HepG2 (cell line): ENCODE results near the gene ACADS. TPM values are rescaled to one million over a fixed set of nuclear protein-coding genes. Genes with fewer than 3 reads are reported as not detected.

ENCODE experiments used
- ATAC-seq: fragments of 200-7000 bp; cut with Tn5 transposase; 3 replicates; pipeline ENCODE4 v1.9.1; 2020; ENCODE audit warnings: mild to moderate bottlenecking, moderate library complexity
- BruUV-seq: library from RNA; stranded (reverse); fragments of 400-500 nt; replicated peaks from 2 replicates; lab custom pipeline; 2021; lab: Mats Ljungman, UMichigan
- CTCF ChIA-PET: fragments of 300-600 bp; formaldehyde crosslinking; extraction: SDS; loops from one replicate; lab custom pipeline; 2021; ENCODE audit warnings: low total read pairs, inconsistent platforms, low intra/inter-chr PET ratio; lab: Yijun Ruan, JAX
- POLR2A ChIA-PET: fragments of 350-600 bp; sonication (Branson Sonifier 250); formaldehyde crosslinking; loops from one replicate; lab custom pipeline; 2020; ENCODE audit warnings: antibody characterized with exemption, inconsistent platforms; lab: Yijun Ruan, JAX
- DNase-seq: peaks from one replicate; pipeline ENCODE4 v3.0.0-alpha.2; 2015; ENCODE audit warnings: low spot score
- FAIRE-seq: peaks from 3 replicates; lab custom pipeline; 2011; peaks lifted over from hg19 to GRCh38; lab: Jason Lieb, UNC
- H2AFZ ChIP-seq: one replicate; pipeline ENCODE4 v1.6.1; 2011; ENCODE audit warnings: low read length, inconsistent platforms
- H3K27ac ChIP-seq: fragments of 300-600 bp; 3 replicates; pipeline ENCODE4 v1.8.0; 2011; ENCODE audit warnings: mixed run types, mild to moderate bottlenecking, mixed read lengths, low read length, inconsistent platforms; ENCODE audit not compliant: insufficient read depth; ENCODE audit errors: extremely low read length
- H3K27me3 ChIP-seq, 2 experiments: fragments of 200-600 bp in 1 of 2; 2 replicates in 1 of 2; 3 replicates in 1 of 2; pipeline versions ENCODE4 v1.6.0 to v1.8.0; 2011; ENCODE audit warnings: low read length in 2 of 2, mild to moderate bottlenecking in 2 of 2, moderate library complexity in 2 of 2, inconsistent platforms in 1 of 2; ENCODE audit not compliant: insufficient read depth in 2 of 2, control insufficient read depth in 1 of 2
- H3K36me3 ChIP-seq, 2 experiments: fragments of 200-600 bp in 1 of 2; replicated peaks in 1 of 2; 2 replicates in 1 of 2; 3 replicates in 1 of 2; pipeline versions ENCODE4 v1.5.1 to v1.8.0; 2011; ENCODE audit warnings: low read length in 2 of 2, inconsistent platforms in 1 of 2; ENCODE audit not compliant: insufficient read depth in 2 of 2, control insufficient read depth in 1 of 2
- H3K4me1 ChIP-seq: 2 replicates; pipeline ENCODE4 v1.5.1; 2012; ENCODE audit warnings: low read length, inconsistent platforms; ENCODE audit not compliant: insufficient read depth
- H3K4me2 ChIP-seq: 2 replicates; pipeline ENCODE4 v1.6.0; 2011; ENCODE audit warnings: low read depth, low read length, inconsistent platforms
- H3K4me3 ChIP-seq, 3 experiments: fragments of 200-600 bp in 1 of 3; sonication (generic), shearing (Covaris generic) in 1 of 3; replicated peaks in 1 of 3; 2 replicates each; pipeline ENCODE4 v1.5.1; 2011 to 2016; ENCODE audit warnings: low read length in 3 of 3, inconsistent platforms in 2 of 3, low read depth in 2 of 3, mild to moderate bottlenecking in 2 of 3, control low read depth in 1 of 3, mixed read lengths in 1 of 3; ENCODE audit not compliant: insufficient read depth in 1 of 3
- H3K79me2 ChIP-seq: one replicate; pipeline ENCODE4 v1.6.1; 2011; ENCODE audit warnings: low read length, inconsistent platforms; ENCODE audit not compliant: insufficient read depth
- H3K9ac ChIP-seq: 2 replicates; pipeline ENCODE4 v1.6.0; 2011; ENCODE audit warnings: mild to moderate bottlenecking, low read depth, low read length, inconsistent platforms; ENCODE audit not compliant: insufficient read depth
- H3K9me3 ChIP-seq: 2 replicates; pipeline ENCODE4 v1.5.1; 2012; ENCODE audit warnings: mild to moderate bottlenecking, low read length
- H4K20me1 ChIP-seq: 2 replicates; pipeline ENCODE4 v1.6.0; 2011; ENCODE audit warnings: inconsistent platforms, mild to moderate bottlenecking, low read length, moderate library complexity; ENCODE audit not compliant: insufficient read depth
- ATAD3A ChIP-seq: sonication (generic); formaldehyde crosslinking; IDR thresholded peaks from 2 replicates; pipeline ENCODE4 v1.4.0; 2020; ENCODE audit warnings: missing genetic modification reagents
- CAMTA2 ChIP-seq: sonication (generic); formaldehyde crosslinking; IDR thresholded peaks from 2 replicates; pipeline ENCODE4 v1.4.0; 2020; ENCODE audit warnings: mild to moderate bottlenecking, missing genetic modification reagents, borderline replicate concordance
- HMG20B ChIP-seq: conservative IDR thresholded peaks from 2 replicates; pipeline ENCODE4 v1.6.1; 2016; ENCODE audit warnings: missing genetic modification reagents, missing compliant biosample characterization
- MXI1 ChIP-seq: IDR thresholded peaks from 3 replicates; pipeline ENCODE4 v1.6.1; 2012; ENCODE audit warnings: low read depth, low read length, inconsistent platforms, borderline replicate concordance
- MYNN ChIP-seq: sonication (generic); formaldehyde crosslinking; IDR thresholded peaks from 2 replicates; pipeline ENCODE4 v1.4.0; 2020; ENCODE audit warnings: mild to moderate bottlenecking, low read depth, missing genetic modification reagents
- NCOA1 ChIP-seq: sonication (generic); formaldehyde crosslinking; IDR thresholded peaks from 2 replicates; pipeline ENCODE4 v1.9.0; 2021; ENCODE audit warnings: missing genetic modification reagents
- NCOR1 ChIP-seq: fragments of 200-600 bp; sonication (generic); IDR thresholded peaks from 2 replicates; pipeline ENCODE4 v1.7.0; 2017; ENCODE audit warnings: antibody characterized with exemption, low read length, borderline replicate concordance
- NR2C2 ChIP-seq: sonication (generic); formaldehyde crosslinking; IDR thresholded peaks from 2 replicates; pipeline ENCODE4 v1.4.0; 2020; ENCODE audit warnings: missing genetic modification reagents, mild to moderate bottlenecking, moderate library complexity, borderline replicate concordance
- SIX4 ChIP-seq: sonication (generic); formaldehyde crosslinking; IDR thresholded peaks from 2 replicates; pipeline ENCODE4 v1.4.0; 2020; ENCODE audit warnings: missing genetic modification reagents
- TAF15 ChIP-seq: fragments of 200-400 bp; formaldehyde crosslinking; IDR thresholded peaks from one replicate; pipeline ENCODE4 v1.6.1; 2018; ENCODE audit warnings: mild to moderate bottlenecking, low read depth, low read length; ENCODE audit not compliant: poor library complexity, severe bottlenecking
- TEAD3 ChIP-seq: optimal IDR thresholded peaks from 2 replicates; pipeline ENCODE3; 2016; ENCODE audit warnings: borderline replicate concordance
- TOE1 ChIP-seq: sonication (generic); formaldehyde crosslinking; IDR thresholded peaks from 2 replicates; pipeline ENCODE4 v1.4.0; 2020; ENCODE audit warnings: mild to moderate bottlenecking, missing genetic modification reagents
- ZMYM3 ChIP-seq: sonication (generic); formaldehyde crosslinking; IDR thresholded peaks from 2 replicates; pipeline ENCODE4 v1.5.1; 2020; ENCODE audit warnings: mild to moderate bottlenecking, missing genetic modification reagents
- ZNF34 ChIP-seq: sonication (generic); formaldehyde crosslinking; IDR thresholded peaks from 2 replicates; pipeline ENCODE4 v1.4.0; 2020; ENCODE audit warnings: mild to moderate bottlenecking, missing genetic modification reagents, borderline replicate concordance
- ZNF782 ChIP-seq: sonication (generic); formaldehyde crosslinking; IDR thresholded peaks from 2 replicates; pipeline ENCODE4 v1.4.0; 2020; ENCODE audit warnings: missing genetic modification reagents, mild to moderate bottlenecking, borderline replicate concordance
- ZSCAN12 ChIP-seq: sonication (generic); formaldehyde crosslinking; IDR thresholded peaks from 2 replicates; pipeline ENCODE4 v1.9.0; 2021; ENCODE audit warnings: mild to moderate bottlenecking, missing genetic modification reagents
- ZSCAN25 ChIP-seq: sonication (generic); formaldehyde crosslinking; IDR thresholded peaks from 2 replicates; pipeline ENCODE4 v1.8.0; 2022; ENCODE audit warnings: mild to moderate bottlenecking, missing genetic modification reagents
- ZSCAN31 ChIP-seq: sonication (generic); formaldehyde crosslinking; IDR thresholded peaks from 2 replicates; pipeline ENCODE4 v1.5.0; 2020; ENCODE audit warnings: low read depth, mild to moderate bottlenecking, missing genetic modification reagents
- WGBS: methylation state at CpG from one replicate; pipeline ENCODE4 v1.1.6; 2017; ENCODE audit warnings: low lambda C conversion rate; 5-methylcytosine and 5-hydroxymethylcytosine counted together
- in situ Hi-C: cut with HindIII; loops from 2 replicates; pipeline ENCODE4 v1.10.0; 2017; ENCODE audit warnings: low pct_unique_long_range_greater_than_20kb; ENCODE audit not compliant: extremely low pct_ligation_motif_present
- intact Hi-C: fragments of 100-400 bp; cut with micrococcal nuclease; formaldehyde crosslinking; loops from one replicate; pipeline ENCODE4 v1.10.0; 2022; ENCODE audit not compliant: unreplicated experiment
- polyA plus RNA-seq, 8 experiments: library from polyadenylated mRNA; depleted of rRNA in 3 of 8; stranded (reverse) in 7 of 8; unstranded in 1 of 8; fragments of >200 nt; fragmentation: Illumina TruSeq in 4 of 8; extraction: Trizol in 4 of 8; gene quantifications; 2 replicates each; pipeline versions ENCODE4 v1.2.1 to v1.2.3, GENCODE V29; 2011 to 2016; ENCODE audit warnings: low read depth in 4 of 8, missing spikeins in 1 of 8, mixed read lengths in 1 of 8; ENCODE audit not compliant: insufficient read depth in 1 of 8
- total RNA-seq, 5 experiments: library from RNA; depleted of rRNA; stranded (reverse); fragments of >200 nt; fragmentation: Illumina TruSeq; extraction: Trizol; gene quantifications; 2 replicates each; pipeline ENCODE4 v1.2.3, GENCODE V29; 2016; ENCODE audit warnings: low read depth in 1 of 5
- TF ChIP-seq, protein P1 (sequence below): sonication (generic); formaldehyde crosslinking; conservative IDR thresholded peaks from 2 replicates; pipeline ENCODE4 v1.8.0; 2022; ENCODE audit warnings: missing genetic modification reagents
- TF ChIP-seq, protein P2 (sequence below): sonication (generic); formaldehyde crosslinking; IDR thresholded peaks from 2 replicates; pipeline ENCODE4 v1.5.1; 2020; ENCODE audit warnings: mild to moderate bottlenecking, missing genetic modification reagents

ACADS gene
- total and polyA plus RNA-seq, 2 of the 13 experiments (the other 11 are each of a cell fraction or from before 2014, with no cell fraction given): 17.4 to 27.7 TPM

DNA sequence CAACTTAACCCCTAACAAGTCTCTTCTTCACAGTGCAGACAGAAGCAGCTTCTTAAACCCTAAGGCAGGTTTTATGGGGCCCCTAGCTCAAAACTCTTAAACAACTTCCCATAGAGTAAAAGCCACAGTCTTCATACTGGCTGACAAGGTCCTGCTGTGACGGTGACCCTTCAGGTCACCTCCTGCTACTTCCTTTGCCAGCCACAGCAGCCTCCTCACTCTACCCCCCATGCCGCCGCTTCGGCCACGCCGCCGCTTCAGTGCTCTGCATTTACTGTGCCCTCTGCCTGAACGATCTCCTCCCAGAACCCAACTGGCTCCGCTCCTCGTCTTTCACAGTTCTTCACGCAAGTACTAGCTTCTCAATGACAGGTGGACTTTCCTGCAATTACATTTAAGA, 45.5 kb downstream of the ACADS start (continued):
- TF ChIP-seq NCOR1 (no peak), MYNN (CRISPR knock-in tag) (no peak), ZSCAN25 (CRISPR knock-in tag) (no peak), ZSCAN12 (no peak), CAMTA2 (CRISPR knock-in tag) (no peak)

DNA sequence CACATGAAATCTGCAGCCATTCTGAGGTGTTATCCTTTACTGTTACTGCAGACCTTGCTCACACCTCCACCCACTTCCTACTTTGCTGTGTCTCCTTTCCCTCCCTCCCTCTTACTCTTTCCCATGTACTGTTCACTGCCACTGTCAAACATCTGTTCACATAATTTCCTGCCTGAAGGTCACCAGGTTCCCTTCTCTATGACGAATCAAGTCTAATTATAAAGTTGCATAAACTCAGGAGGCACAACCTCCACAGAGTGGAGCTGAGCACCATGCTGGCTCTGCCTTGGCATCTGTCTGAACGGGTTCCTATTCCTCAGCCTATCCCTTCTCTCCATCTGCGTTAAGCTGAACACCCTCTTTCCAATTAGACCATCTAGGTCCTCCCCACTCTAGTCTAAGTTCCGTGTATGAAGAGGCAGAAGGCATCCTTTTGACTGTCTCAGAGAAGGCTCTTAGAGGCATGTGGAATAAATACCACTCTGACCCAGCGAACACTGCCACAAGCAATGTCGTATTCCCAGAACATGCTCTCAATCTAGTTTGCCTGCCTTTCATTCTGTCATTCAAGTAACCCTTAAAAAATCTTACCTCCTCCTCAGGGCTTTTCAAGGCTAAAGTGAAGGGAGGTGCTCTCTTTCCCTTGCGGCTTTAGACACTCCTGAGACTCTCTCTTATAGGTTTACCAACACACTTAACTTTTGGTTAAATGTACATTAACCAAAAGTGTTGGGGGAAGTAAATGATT, 48.7 kb downstream of the ACADS start:
- peaks cover 20% of the 10 kb centered on the region for H3K4me1 ChIP-seq
- no peak overlapping the region for H3K9ac ChIP-seq
- in situ Hi-C loops (no loop called here), intact Hi-C loops (no loop called here)
- FAIRE-seq (no peak), ATAC-seq (no peak), DNase-seq (no peak)
- POLR2A ChIA-PET: no interaction called here
- CTCF ChIA-PET: no interaction called here
- H3K36me3 ChIP-seq: peaks cover 6 to 18% of the 10 kb centered on the region in 2 experiments
- peaks cover 3% of the 10 kb centered on the region; the same call in 1 of the 2 replicates for H4K20me1 ChIP-seq
- BruUV-seq: no TSS peak
- H3K4me2 ChIP-seq: no peak overlapping the region
- no peak overlapping the region for H2AFZ ChIP-seq
- 95% methylated on average over 7 of the region's 7 CpGs for WGBS
- no peaks in the 10 kb centered on the region for H3K27me3 ChIP-seq
- no peaks in the 10 kb centered on the region for H3K9me3 ChIP-seq
- H3K79me2 ChIP-seq: no peaks in the 10 kb centered on the region
- no peak overlapping the region for H3K27ac ChIP-seq
- H3K4me3 ChIP-seq: no peak overlapping the region
- no peak for TF ChIP-seq SIX4 (CRISPR knock-in tag)
- no peak for TF ChIP-seq ZNF782 (CRISPR knock-in tag)
- TF ChIP-seq, protein P1, sequence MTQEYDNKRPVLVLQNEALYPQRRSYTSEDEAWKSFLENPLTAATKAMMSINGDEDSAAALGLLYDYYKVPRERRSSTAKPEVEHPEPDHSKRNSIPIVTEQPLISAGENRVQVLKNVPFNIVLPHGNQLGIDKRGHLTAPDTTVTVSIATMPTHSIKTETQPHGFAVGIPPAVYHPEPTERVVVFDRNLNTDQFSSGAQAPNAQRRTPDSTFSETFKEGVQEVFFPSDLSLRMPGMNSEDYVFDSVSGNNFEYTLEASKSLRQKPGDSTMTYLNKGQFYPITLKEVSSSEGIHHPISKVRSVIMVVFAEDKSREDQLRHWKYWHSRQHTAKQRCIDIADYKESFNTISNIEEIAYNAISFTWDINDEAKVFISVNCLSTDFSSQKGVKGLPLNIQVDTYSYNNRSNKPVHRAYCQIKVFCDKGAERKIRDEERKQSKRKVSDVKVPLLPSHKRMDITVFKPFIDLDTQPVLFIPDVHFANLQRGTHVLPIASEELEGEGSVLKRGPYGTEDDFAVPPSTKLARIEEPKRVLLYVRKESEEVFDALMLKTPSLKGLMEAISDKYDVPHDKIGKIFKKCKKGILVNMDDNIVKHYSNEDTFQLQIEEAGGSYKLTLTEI (CRISPR knock-in tag): no peak
- TF ChIP-seq ZSCAN31 (CRISPR knock-in tag): no peak
- TF ChIP-seq MXI1: no peak
- TF ChIP-seq TEAD3 (CRISPR knock-in tag): no peak
- TF ChIP-seq, protein P2, sequence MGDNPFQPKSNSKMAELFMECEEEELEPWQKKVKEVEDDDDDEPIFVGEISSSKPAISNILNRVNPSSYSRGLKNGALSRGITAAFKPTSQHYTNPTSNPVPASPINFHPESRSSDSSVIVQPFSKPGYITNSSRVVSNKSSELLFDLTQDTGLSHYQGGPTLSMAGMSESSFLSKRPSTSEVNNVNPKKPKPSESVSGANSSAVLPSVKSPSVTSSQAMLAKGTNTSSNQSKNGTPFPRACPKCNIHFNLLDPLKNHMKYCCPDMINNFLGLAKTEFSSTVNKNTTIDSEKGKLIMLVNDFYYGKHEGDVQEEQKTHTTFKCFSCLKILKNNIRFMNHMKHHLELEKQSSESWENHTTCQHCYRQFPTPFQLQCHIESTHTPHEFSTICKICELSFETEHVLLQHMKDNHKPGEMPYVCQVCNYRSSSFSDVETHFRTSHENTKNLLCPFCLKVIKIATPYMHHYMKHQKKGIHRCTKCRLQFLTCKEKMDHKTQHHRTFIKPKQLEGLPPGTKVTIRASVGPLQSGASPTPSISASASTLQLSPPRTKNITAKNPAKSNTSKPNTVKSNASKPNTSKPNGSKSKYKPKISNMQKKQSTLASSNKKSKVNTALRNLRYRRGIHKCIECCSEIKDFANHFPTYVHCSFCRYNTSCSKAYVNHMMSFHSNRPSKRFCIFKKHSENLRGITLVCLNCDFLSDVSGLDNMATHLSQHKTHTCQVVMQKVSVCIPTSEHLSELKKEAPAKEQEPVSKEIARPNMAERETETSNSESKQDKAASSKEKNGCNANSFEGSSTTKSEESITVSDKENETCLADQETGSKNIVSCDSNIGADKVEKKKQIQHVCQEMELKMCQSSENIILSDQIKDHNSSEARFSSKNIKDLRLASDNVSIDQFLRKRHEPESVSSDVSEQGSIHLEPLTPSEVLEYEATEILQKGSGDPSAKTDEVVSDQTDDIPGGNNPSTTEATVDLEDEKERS (CRISPR knock-in tag): no peak
- no peak for TF ChIP-seq TOE1
- no peak for TF ChIP-seq ZNF34 (CRISPR knock-in tag)
- TF ChIP-seq HMG20B (CRISPR knock-in tag): no peak
- TF ChIP-seq ATAD3A (CRISPR knock-in tag): no peak
- TF ChIP-seq ZMYM3 (CRISPR knock-in tag): no peak
- TF ChIP-seq NR2C2 (CRISPR knock-in tag): no peak
- no peak for TF ChIP-seq NCOA1
- TF ChIP-seq TAF15: no peak
